22Rv1 (cell line): ENCODE measurements around the gene OR8A1.

ENCODE experiments used
- ZFX ChIP-seq: fragments of 450-650 bp; IDR thresholded peaks from 2 replicates; pipeline ENCODE4 v1.6.1; 2017; ENCODE audit warnings: antibody characterized with exemption, borderline replicate concordance
- TF ChIP-seq, protein P1 (sequence below): fragments of 450-650 bp; IDR thresholded peaks from 2 replicates; pipeline ENCODE4 v1.5.1; 2017; ENCODE audit warnings: mild to moderate bottlenecking

DNA sequence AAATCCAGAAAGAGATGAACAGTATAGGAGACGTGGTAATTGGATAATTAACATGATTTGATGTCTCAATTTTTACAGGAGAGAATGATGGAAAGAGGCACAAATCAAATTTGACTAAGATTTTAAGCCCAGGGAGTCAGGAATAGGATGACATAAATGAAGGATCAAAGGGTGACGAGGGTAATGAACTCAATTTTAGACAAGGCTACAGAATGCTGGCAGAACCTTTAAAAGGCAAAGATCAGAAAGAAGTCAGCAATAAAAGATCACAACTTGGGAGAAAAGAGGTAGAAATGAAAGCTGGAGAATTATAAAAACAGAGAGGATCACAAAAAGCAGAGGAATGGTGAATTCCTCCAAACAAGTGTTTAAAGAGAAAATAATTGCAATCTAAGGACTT lies 13.0 kb upstream of the OR8A1 start:
- TF ChIP-seq, protein P1, sequence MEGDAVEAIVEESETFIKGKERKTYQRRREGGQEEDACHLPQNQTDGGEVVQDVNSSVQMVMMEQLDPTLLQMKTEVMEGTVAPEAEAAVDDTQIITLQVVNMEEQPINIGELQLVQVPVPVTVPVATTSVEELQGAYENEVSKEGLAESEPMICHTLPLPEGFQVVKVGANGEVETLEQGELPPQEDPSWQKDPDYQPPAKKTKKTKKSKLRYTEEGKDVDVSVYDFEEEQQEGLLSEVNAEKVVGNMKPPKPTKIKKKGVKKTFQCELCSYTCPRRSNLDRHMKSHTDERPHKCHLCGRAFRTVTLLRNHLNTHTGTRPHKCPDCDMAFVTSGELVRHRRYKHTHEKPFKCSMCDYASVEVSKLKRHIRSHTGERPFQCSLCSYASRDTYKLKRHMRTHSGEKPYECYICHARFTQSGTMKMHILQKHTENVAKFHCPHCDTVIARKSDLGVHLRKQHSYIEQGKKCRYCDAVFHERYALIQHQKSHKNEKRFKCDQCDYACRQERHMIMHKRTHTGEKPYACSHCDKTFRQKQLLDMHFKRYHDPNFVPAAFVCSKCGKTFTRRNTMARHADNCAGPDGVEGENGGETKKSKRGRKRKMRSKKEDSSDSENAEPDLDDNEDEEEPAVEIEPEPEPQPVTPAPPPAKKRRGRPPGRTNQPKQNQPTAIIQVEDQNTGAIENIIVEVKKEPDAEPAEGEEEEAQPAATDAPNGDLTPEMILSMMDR = no peak
- TF ChIP-seq ZFX = no peak
